MM.1S (cell line): ENCODE measurements around the gene STK39.

Experiments
- EZH2 ChIP-seq: fragments of 300-600 bp; sonication (generic); optimal IDR thresholded peaks from 2 replicates; pipeline ENCODE3; 2017; ENCODE audit warnings: low read depth, mild to moderate bottlenecking, antibody characterized with exemption, low read length, mixed read lengths
- EZH2phosphoT487 ChIP-seq: fragments of 300-600 bp; sonication (generic); IDR thresholded peaks from 2 replicates; pipeline ENCODE4 v1.6.1; 2018; ENCODE audit warnings: antibody characterized with exemption, low read length
- TF ChIP-seq, protein P1 (sequence below): fragments of 300-600 bp; sonication (generic); IDR thresholded peaks from 2 replicates; pipeline ENCODE4 v1.5.1; 2016; ENCODE audit warnings: antibody characterized with exemption, low read length, mixed read lengths

DNA sequence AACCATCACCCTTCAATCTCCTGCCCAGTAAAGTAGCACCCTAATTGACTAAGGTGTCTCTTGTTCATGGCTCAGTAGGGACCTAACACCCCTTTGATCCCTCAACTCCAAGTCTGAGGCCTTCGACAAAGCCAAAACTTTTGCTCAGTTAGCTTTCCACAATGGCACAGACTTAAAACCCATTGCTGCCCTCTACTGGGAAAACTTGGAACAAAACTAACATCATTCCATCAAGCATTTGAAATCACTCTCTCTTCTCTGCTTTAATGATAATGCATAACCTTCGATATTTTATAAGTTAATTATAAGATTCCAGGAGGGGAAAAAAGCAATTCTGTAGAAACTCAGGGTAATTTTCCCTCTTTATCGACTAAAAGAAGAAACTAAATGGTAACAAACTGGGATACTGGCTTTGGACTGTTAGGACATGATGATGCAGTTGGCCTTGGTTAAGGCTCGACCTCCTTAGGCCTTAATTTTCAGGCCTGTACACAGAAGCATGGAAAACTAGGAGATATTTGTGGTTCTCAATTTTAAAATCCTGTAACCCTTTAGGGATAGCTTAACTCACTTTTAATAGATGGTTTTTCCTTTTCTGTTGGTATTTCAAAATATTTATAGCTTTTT lies 127.8 kb downstream of the STK39 start:
- TF ChIP-seq, protein P1, sequence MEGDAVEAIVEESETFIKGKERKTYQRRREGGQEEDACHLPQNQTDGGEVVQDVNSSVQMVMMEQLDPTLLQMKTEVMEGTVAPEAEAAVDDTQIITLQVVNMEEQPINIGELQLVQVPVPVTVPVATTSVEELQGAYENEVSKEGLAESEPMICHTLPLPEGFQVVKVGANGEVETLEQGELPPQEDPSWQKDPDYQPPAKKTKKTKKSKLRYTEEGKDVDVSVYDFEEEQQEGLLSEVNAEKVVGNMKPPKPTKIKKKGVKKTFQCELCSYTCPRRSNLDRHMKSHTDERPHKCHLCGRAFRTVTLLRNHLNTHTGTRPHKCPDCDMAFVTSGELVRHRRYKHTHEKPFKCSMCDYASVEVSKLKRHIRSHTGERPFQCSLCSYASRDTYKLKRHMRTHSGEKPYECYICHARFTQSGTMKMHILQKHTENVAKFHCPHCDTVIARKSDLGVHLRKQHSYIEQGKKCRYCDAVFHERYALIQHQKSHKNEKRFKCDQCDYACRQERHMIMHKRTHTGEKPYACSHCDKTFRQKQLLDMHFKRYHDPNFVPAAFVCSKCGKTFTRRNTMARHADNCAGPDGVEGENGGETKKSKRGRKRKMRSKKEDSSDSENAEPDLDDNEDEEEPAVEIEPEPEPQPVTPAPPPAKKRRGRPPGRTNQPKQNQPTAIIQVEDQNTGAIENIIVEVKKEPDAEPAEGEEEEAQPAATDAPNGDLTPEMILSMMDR: peak; percentile 65
- TF ChIP-seq EZH2 (no peak), EZH2phosphoT487 (no peak)
